Measurements from ENCODE around the gene SEPTIN1.

- TF ChIP-seq YY1 (IDR thresholded peaks at IDR 0.05; ENCODE audit: insufficient read depth, insufficient read length) (no peak), ZNF274 (IDR thresholded peaks at IDR 0.05; ENCODE audit: low read depth, low read length) (no peak)
Observed at GRCh38 chr16:30382111-30382881, at the start of gene SEPTIN1.

Measured in NT2/D1 (cell line).